Activated gamma-delta T cell treated with anti-CD3 and anti-CD28 coated beads, Interleukin-2, amount 50 U/mL, for 16 hours (primary cell): ENCODE data around the gene BMP2.

Experiments
- DNase-seq: peaks from one replicate; pipeline ENCODE4 v3.0.0-alpha.2; 2020; ENCODE audit warnings: low read depth

BMP2 gene

DNA sequence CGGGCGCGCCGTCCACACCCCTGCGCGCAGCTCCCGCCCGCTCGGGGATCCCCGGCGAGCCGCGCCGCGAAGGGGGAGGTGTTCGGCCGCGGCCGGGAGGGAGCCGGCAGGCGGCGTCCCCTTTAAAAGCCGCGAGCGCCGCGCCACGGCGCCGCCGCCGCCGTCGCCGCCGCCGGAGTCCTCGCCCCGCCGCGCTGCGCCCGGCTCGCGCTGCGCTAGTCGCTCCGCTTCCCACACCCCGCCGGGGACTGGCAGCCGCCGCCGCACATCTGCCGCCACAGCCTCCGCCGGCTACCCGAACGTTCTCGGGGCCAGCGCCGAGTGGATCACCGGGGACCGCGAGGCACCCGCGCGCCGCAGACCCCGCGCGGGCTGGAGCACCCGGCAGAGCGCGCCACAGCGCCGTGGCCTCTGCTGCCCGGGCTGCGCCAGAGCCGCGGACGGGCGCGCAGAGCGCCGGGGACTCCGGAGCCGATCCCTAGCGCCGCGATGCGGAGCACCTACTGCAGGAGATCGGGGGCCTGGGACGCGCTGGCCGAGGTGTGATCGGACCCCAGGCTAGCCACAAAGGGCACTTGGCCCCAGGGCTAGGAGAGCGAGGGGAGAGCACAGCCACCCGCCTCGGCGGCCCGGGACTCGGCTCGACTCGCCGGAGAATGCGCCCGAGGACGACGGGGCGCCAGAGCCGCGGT, at the start of gene BMP2:
TSS of gene BMP2 (plus strand) at position 151 of the 692 bp plus-strand sequence. CDS start 2,441 bp downstream, outside the sequence.
- DNase-seq, result no peak

DNA sequence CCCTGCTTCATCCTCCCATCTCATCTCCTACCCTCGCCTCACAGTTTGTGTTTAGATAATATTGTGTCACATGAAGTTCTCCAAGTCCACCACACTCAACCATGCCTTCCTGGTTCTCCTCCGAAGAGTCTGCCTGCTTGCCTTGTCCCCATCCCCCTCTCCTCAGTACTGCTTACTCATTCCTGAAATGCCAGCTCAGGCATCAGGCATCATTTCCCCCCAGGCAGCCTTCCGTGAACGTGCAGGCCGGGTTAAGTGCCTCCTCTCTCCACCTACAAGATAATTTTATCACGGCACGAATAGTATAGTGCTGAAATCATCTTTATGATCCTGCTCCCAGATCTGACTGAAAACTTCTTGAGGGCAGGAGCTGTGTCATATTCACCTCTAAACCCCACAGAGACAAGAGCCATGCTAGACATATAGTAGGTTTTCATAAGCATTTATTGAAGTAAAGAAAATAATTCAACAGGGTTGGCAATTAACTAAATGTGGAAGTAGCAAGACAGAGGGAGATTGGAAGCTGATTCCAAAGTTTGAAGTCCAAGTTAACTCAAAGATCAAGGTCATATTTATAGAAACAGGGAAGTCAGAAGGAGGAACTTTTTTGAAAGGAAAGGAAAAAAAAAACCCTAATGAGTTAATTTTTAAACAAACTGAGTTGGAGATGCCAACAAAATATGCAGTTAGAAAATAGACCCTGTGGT, 48.7 kb upstream of the BMP2 start:
- DNase-seq, result no peak

DNA sequence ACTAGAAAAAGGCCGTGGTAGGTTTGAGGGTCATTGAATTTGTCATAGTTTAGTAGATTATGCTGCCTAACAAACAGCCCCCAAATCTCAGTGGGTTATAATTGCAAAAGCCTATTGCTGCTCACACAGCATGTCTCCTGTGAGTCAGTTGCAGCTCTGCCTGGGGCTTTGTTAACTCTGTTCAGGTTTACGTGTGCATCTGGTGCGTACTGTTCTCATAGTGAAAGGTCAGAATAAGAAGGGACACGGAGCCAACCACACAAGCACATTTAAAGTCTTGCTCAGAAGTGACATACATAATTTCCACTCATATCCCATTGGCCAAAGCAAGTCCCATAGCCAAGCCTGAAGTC, 48.1 kb upstream of the BMP2 start:
- no peak for DNase-seq

DNA sequence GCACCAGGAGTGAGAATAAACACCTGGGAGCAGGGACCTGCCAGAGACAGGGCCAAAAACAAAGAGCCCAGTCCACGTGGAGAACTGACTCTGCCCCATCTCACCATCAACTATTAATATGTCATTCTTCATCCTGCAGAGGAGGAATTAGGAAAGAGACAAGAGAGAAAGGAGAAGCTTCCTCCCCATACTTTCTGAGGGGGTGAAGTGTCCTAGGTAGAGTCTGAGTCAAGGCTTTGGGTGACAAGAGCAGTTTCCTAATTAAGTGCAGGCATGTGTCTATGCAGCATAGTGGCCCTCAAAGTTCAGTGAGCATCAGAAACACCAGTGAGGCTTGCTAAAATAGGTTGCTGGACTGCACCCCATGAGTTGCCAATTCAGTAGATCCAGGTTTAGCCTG, 40.7 kb upstream of the BMP2 start:
- no peak for DNase-seq

DNA sequence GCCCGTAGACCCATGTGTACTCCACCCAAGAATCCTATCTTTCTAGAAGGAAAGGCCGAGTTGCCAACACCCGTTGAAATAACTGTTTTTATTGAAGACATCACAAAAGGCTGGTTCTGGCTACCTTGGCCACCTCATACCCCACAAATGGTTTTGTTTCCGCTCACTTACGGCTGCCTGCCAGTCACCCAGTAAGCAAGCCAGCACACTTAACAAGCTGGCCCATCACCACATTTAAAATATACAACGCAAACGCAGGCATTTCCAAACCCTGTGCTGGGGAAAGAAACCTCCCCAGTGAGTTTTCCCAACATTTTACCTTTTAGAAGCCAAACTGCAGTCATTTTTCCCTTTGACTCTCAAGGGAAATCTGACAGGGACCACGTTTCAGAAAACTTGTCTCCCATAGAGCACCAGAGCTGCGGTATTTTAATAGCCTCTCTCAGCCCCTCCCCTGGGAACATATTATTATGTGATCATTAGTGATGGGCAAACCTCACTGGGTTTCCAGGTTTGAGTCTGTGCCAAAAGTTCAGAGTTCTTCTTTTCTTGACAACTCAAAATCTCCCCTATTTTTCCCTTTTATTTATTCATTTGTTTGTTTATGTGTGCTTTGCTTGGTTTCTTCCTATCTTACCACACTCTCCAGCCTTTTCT, 36.7 kb upstream of the BMP2 start:
- DNase-seq, result no peak

DNA sequence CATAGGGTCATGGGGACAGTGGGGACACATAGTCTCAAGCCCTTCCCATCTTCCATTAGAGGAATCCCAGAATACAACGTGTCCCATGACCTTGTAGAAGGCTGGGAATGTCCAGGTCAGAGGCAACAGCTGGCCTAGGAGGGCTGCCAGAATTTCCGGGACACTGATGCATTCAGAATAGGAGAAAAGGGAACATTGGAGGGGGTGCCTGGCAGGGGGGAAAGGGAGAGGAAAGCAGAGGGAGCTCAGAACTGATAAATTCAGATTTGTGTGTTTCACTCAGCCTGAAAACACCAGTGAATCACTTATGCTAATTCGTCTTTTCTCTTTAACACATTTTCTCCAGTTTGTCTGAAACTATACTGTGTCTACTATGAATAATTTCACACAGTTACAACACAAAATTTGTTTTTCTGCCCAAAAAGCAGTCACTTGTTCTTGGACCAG, 35.5 kb upstream of the BMP2 start:
- no peak for DNase-seq

DNA sequence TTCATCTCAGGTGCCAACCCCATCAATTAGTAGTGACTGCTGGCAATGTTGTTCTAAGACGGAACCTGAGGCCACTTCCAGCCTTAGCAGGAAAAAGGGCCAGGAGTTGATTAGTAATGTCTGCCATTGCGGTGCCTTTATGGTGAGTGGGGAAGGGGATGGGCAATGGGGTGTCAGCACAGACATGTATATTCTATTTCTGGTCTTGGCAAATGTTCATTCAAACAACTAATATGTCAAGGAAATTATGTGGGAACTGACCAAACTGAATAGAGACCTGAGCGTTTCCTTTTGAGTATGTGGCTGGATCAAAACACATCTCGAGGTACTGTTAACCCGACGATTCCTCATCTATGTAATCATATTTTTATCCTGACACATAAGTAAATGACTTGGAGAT, 34.6 kb upstream of the BMP2 start:
- no peak for DNase-seq

DNA sequence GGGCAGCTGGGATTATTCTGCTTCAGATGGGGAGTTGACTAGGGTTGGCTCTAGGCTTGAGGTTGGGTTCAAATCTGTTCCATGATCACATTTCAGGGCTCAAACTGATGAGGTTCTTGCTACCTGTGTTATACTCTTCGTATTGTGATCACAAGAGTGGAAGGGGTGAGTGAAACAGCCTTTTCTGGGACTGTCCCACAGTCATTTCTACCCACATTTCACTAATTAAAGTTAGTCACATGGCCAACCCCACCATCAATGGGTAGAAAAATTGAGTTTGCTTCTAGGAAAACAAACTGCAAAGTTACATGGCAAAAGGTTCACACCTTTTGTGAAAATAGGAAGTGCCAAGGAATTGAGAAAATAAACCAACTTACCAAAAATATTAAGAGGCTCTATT, 33.5 kb upstream of the BMP2 start:
- no peak for DNase-seq

DNA sequence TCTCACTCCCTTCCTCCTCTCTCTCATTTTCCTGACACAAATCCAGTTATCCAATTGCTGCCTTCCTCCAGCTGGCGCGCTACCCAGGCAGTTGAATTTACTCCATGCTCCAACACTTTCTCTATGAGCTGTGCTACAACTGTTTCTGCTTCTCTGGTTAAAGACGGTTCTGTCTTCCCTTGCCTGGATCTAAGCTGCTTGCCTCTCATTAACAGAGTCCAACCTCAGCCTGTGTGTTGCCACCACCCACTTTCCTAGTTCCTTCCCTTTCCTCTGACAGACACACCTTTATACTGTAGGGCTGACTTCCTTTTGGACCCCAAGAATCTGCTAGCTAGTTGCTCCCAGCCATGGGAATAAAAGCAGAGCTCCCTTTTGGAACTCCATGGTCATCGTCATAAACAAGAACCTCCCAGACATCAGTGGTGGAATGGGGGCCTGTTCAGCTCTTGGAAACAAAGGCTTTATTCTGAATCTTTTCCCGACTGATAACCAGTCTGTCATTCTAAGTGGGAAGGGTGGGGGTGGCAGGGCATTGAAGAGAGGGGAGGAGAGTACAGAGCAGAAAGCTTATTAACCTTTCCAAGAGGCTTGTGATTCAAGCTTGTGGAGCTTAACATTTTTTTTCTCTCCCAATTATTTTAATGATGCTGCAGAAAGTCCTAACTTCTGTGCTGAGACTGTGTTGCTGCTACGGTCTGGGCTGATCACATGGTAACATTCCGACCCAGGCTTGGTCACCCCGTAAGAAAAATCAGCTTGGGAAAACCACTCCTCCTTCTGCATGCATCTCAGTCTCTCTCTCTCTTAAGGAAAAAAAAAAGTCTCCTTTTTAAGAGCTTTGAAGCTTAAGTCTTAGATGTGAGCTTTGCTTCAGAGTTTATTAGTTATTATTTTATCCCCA, 31.3 kb upstream of the BMP2 start:
- no peak for DNase-seq

DNA sequence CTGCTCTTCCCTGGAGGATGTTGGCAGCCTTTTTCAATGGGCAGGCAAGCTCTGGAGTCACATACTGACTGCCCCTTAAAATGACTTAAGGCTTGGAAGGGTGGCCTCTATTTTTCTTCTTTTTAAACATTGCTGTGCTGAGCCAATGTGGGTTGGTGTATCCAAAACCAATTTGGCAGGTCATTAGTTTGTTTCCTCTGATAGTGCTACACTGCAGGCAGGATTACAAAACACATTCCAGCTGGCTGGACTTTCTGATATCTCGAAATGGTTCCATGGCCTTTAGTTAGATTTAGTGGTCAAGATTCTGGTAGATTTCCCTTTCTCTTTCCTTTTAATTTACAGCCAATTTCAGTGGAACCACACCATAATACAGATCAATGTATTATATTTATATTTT, 28.1 kb upstream of the BMP2 start:
- no peak for DNase-seq

DNA sequence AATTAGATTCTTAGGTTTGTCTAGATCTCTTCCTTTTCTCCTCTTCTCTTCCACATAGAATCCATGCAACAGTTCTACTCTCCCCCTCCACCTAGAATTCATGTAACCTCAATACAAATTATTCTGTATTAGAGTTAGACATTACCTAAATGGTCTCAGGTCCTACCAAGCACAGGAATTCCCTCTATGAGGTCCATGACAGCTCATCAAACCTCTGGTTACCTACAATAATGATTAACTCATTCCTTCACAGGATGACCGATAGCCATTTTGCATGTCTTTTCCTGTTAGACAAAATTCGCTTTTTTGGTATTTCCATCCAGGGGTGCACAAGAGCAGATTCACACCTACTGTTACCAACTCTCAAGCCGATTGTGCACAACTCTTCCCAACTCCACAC, 27.4 kb upstream of the BMP2 start:
- DNase-seq, result no peak

DNA sequence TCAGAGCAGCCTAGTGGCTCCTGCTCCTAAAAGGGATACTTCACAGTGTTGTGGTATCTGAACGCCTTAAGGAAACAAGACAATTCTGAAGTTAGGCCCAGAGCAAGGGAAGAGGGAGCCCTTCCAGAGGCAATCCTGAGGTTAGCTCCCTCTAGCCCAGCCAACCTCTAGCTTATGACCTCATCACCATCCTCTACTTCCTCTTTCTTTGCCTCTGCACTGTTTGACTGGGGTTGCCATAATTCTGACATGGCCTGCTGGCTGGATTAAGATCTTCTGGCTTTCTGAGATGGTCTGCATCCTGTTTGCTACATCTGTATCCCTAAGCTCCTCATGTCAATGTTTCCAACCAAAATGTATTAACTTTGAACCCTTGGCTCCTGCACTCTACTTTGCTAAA, 23.3 kb upstream of the BMP2 start:
- no peak for DNase-seq

DNA sequence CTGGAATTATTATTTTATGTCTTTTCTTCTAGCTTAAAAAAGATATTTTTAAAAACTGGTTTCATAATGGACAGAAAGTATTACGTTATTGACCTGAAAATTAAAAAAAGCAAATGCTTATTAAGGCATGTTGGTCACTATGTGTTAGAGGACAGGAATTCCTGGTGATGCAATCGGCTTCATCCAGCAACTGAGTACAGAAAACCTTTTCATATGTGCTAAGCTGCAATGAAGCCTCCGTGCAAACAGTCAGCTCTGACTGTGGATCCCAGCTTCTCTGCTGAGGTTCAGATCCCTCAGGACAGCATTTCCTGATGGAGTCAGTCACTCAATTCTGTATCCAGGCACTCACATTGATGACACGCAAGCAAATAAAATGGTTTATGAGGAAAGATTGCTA, 22.7 kb upstream of the BMP2 start:
- DNase-seq, result no peak

DNA sequence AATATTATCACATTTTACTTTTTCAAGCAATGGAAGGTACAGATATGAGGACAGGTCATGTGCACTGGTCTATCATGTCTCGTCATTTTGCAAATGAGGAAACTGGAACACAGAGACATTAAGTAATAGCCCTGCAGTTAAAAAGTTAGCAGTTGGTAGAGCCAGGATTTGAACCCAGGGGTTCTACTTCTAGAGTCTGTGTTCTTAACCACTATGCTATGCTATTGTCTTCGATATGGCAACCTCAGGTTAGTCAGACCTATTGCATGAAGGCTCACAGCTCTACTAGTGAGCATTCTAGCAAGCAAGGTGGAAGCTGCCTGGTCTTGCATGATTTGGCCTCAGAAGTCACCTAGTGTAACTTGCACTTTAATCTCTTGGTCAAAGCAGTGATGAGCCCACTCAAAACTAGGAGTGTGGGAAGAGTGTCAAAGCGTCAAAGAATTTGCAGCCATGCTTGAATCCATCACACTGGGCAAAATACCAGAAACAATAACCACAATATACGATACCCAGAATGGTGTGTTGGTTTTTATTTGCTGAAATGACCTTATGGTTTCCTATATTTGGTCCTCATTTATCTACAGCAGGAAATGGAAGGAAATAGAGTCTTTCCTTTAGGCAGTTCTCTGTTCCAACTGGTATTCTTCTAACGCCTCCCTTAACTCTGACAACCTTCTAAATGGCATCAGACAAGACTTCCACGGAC, 20.4 kb upstream of the BMP2 start:
- DNase-seq, result no peak

DNA sequence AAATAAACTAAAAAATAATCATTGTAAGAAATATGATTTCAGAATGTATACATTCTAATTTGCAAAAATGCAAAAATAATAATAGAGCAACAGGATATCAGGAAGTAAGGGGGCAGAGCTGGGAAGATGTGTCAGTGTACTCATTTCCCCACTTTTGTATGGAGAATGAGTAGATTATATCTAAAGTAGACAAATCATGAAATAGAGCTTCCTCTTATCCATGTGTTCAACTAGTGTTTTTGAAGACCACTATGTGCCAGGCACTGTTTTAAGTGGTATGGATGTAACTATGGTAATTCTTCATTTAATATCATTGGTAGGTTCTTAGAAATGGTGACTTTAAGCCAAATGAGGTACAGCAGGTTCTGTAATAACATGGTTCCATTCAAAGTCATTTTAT, 17.0 kb upstream of the BMP2 start:
- DNase-seq, result no peak

DNA sequence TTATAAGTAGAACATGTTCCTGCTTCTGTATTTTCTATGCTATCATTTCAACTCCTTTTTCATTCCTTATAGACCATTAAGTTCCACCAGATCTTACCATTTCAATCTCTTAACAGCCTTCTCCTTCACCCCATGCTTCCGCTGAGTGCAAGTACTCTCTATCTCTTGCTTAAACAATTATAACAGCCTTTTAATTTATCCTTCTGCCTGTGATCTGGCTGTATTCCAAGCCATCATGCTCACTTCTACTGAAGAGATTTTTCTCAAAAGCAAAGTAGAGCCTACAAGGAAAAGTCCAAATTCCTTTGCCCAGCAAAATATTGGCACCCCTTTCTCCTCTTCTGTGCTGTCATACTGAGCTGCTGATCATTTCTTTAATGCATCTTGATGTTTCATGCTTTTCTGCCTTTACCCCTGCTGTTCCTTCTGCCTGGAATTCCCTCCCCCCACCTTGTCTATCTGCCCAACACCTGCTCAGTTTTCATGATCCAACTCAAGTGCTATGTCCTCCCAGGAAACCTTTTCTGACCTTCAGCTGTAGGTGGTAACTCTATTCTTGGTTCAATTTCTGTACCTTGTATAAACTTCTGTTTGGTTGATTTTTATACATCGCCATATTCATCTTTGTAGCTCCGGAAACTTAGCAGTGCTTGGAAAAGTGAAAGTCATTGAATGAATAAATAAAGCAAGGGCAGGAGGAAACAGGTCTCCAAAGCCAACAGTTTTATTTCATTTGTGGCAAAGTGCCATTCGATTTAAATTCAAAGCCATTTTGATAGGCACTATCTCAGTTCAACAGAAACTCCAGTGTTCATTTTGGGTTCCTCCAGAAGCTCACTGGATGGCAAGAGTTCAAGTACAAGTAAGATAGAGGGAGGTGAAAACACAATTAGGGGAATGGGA, 10.5 kb upstream of the BMP2 start:
- no peak for DNase-seq

DNA sequence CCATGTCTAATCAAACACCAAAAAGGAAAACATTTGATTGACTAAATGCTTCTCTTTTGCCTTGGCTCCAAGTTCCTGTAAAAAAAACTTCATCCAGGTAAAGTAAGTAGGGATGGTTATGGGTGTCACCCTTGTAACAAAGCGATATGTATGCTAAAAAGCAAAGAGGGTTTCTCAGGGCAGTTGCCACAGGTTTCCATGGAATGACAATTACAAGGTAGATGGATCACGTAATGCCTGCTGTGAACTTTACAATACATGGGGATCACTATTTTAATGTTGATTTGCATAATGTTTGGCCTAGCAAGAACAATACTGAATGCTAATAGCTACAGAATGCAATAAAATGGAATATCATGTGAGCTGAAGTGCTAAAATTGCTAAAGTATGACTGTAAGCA, 2.9 kb upstream of the BMP2 start:
- DNase-seq, result no peak

DNA sequence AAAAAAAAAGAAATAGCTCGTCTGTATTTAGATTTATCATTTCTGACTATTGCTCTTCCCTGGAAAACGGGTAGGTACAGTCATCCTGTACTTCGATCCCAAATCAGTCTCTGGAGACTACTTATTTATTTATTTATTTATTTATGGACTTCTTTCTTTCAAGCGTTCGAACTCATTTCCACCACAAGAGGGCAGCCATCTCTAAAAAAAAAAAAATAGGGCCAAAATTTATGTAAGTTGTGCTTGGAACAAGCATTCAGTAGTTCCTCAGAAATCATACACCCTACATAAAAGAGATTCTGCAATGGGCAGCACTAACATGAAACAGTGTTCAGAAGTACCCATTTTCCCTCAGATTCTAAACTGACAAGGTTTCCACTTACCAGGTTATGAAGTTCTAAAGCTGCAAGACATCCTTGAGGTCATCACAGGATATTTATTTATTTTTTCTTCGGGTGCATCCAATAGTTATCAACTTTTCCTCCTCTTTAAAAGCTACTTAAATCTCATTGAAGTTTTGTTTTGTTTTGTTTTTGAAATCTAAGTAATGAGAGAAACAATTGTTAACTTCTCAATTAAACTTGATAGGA, 1.9 kb upstream of the BMP2 start:
- no peak for DNase-seq

DNA sequence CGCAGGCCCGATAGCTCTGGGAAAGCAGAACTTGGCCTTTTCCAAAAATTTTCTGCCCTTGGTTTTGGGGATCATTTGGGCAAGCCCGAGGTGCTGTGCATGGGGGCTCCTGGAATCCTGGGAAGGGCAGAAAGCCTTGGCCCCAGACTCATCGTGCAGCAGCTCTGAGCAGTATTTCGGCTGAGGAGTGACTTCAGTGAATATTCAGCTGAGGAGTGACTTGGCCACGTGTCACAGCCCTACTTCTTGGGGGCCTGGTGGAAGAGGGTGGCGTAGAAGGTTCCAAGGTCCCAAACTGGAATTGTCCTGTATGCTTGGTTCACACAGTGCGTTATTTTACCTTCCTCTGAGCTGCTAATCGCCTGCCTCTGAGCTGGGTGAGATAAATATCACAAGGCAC, 1.1 kb upstream of the BMP2 start:
- no peak for DNase-seq

DNA sequence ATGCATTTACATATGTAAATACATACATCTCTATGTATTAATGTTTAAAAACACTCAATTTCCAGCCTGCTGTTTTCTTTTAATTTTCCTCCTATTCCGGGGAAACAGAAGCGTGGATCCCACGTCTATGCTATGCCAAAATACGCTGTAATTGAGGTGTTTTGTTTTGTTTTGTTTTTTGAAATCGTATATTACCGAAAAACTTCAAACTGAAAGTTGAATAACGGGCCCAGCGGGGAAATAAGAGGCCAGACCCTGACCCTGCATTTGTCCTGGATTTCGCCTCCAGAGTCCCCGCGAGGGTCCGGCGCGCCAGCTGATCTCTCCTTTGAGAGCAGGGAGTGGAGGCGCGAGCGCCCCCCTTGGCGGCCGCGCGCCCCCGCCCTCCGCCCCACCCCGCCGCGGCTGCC, 355 bp upstream of the BMP2 start:
- no peak for DNase-seq
